C4-2B (cell line): ENCODE results near the gene LRRC8B.

Experiments used
- CTCF ChIP-seq: fragments of 450-650 bp; conservative IDR thresholded peaks from 2 replicates; pipeline ENCODE4 v1.5.1; 2017; ENCODE audit warnings: mild to moderate bottlenecking
- ZFX ChIP-seq: fragments of 450-650 bp; IDR thresholded peaks from 2 replicates; pipeline ENCODE4 v1.6.1; 2017

- TF ChIP-seq CTCF (peak; percentile 85), ZFX (no peak)
Measured at GRCh38 chr1:89483010-89483756, 41.4 kb upstream of the LRRC8B start.
